PC-9 (cell line): Measurements from ENCODE around the gene PGS1.

Source experiments
- CTCF ChIP-seq: fragments of 200-600 bp; sonication (generic); conservative IDR thresholded peaks from 2 replicates; pipeline ENCODE4 v1.6.1; 2017; ENCODE audit warnings: mixed run types, antibody characterized with exemption, mild to moderate bottlenecking, moderate library complexity
- EZH2 ChIP-seq: fragments of 200-600 bp; sonication (generic); IDR thresholded peaks from 2 replicates; pipeline ENCODE4 v1.8.0; 2017; ENCODE audit warnings: antibody characterized with exemption, low read depth

GRCh38 chr17:78364436-78365281 lies 13.8 kb upstream of the PGS1 start:
- TF ChIP-seq CTCF, result no peak
- no peak for TF ChIP-seq EZH2
